Muscle of leg (tissue), 11 donors: ENCODE measurements around the gene MYO7B. TPM values are rescaled to one million over a fixed set of nuclear protein-coding genes. Genes with fewer than 3 reads are reported as not detected.
"Not testable (repeated sequence)": the region's sequence is repeated elsewhere in the genome, so short reads cannot be mapped to it uniquely, and the experiment has no call there.

Experiments used
- DNase-seq: peaks from one replicate; pipeline ENCODE4 v3.0.0; 2013
- H3K27ac ChIP-seq: one replicate; pipeline ENCODE4 v1.5.1; 2013; ENCODE audit warnings: mild to moderate bottlenecking, low read length, control low read depth
- H3K27me3 ChIP-seq: one replicate; pipeline ENCODE4 v1.6.1; 2013; ENCODE audit warnings: low read length; ENCODE audit not compliant: control insufficient read depth, insufficient read depth
- H3K36me3 ChIP-seq: one replicate; pipeline ENCODE4 v1.6.1; 2013; ENCODE audit warnings: low read length; ENCODE audit not compliant: control insufficient read depth, insufficient read depth
- H3K4me1 ChIP-seq: one replicate; pipeline ENCODE4 v1.6.1; 2013; ENCODE audit warnings: low read length; ENCODE audit not compliant: control insufficient read depth, insufficient read depth
- H3K4me3 ChIP-seq: one replicate; pipeline ENCODE4 v1.5.1; 2013; ENCODE audit warnings: low read length, control low read depth
- H3K9me3 ChIP-seq: replicated peaks from 2 replicates; pipeline ENCODE4 v1.6.1; 2013; ENCODE audit warnings: low read depth, low read length; ENCODE audit not compliant: control insufficient read depth
- WGBS: methylation state at CpG from one replicate; pipeline ENCODE4 v1.1.5; 2013; ENCODE audit warnings: missing lambda C conversion rate; ENCODE audit not compliant: insufficient coverage; 5-methylcytosine and 5-hydroxymethylcytosine counted together
- polyA plus RNA-seq, 8 donors: library from polyadenylated mRNA; unstranded; fragments of 120-200 nt; gene quantifications; one replicate each; pipeline versions ENCODE4 v1.2.1 to v1.2.3, GENCODE V29; 2013; ENCODE audit warnings: inconsistent platforms in 1 of 8, low replicate concordance in 1 of 8; ENCODE audit not compliant: insufficient read length in 8 of 8, insufficient read depth in 1 of 8
- total RNA-seq: library from RNA; stranded (reverse); fragments of 120-200 nt; gene quantifications from one replicate; pipeline ENCODE4 v1.2.4, GENCODE V29; 2013

The MYO7B gene
- total and polyA plus RNA-seq, 9 donors: 0.31 to 15.1 (median 0.76) TPM

- not testable (repeated sequence) for DNase-seq, H3K9me3 ChIP-seq, H3K36me3 ChIP-seq, H3K27ac ChIP-seq, H3K27me3 ChIP-seq, H3K4me3 ChIP-seq
- H3K4me1 ChIP-seq: peaks cover 29% of the 10 kb centered on the region
- WGBS: 89% methylated on average over 2 of the region's 2 CpGs
These were observed 36.9 kb downstream of the MYO7B start for GRCh38 chr2:127572352-127572751.

- Histone ChIP-seq H3K27ac (no peak overlapping the region), H3K4me1 (peaks cover 30% of the 10 kb centered on the region)
- WGBS: 76% methylated on average over 5 of the region's 5 CpGs
These were observed 37.4 kb downstream of the MYO7B start for GRCh38 chr2:127572841-127573240.

GRCh38 chr2:127573298-127573697 lies 37.8 kb downstream of the MYO7B start:
- Histone ChIP-seq H3K27ac (no peak overlapping the region), H3K9me3 (no peaks in the 10 kb centered on the region), H3K36me3 (no peaks in the 10 kb centered on the region), H3K4me1 (peaks cover 30% of the 10 kb centered on the region), H3K4me3 (no peak overlapping the region), H3K27me3 (peaks cover 4% of the 10 kb centered on the region)
- 62% methylated on average over 6 of the region's 6 CpGs for WGBS
- DNase-seq: no peak

More at GRCh38 chr2:127572841-127573240, 37.4 kb downstream of the MYO7B start:
- peaks cover 4% of the 10 kb centered on the region for H3K27me3 ChIP-seq
- H3K9me3 ChIP-seq: no peaks in the 10 kb centered on the region
- no peak for DNase-seq
- H3K4me3 ChIP-seq: no peak overlapping the region
- no peaks in the 10 kb centered on the region for H3K36me3 ChIP-seq

GRCh38 chr2:127573771-127574170 lies 38.3 kb downstream of the MYO7B start:
- no peak overlapping the region for H3K4me3 ChIP-seq
- WGBS: 87% methylated on average over 7 of the region's 17 CpGs
- no peak overlapping the region for H3K27ac ChIP-seq
- H3K9me3 ChIP-seq: no peaks in the 10 kb centered on the region
- peaks cover 30% of the 10 kb centered on the region for H3K4me1 ChIP-seq
- H3K27me3 ChIP-seq: peaks cover 4% of the 10 kb centered on the region
- H3K36me3 ChIP-seq: no peaks in the 10 kb centered on the region
- DNase-seq: no peak

GRCh38 chr2:127574656-127575055 lies 39.2 kb downstream of the MYO7B start:
- Histone ChIP-seq H3K4me3 (no peak overlapping the region), H3K9me3 (no peaks in the 10 kb centered on the region), H3K4me1 (peaks cover 24% of the 10 kb centered on the region), H3K27ac (no peak overlapping the region), H3K27me3 (peaks cover 4% of the 10 kb centered on the region), H3K36me3 (no peaks in the 10 kb centered on the region)
- no peak for DNase-seq
- WGBS: 80% methylated on average over 1 of the region's 3 CpGs

- no peaks in the 10 kb centered on the region for H3K36me3 ChIP-seq
- H3K27ac ChIP-seq: no peak overlapping the region
- H3K4me3 ChIP-seq: no peak overlapping the region
- peaks cover 1% of the 10 kb centered on the region for H3K27me3 ChIP-seq
- peaks cover 21% of the 10 kb centered on the region for H3K4me1 ChIP-seq
- no CpG with 5 or more reads among the region's 4 CpGs for WGBS
- H3K9me3 ChIP-seq: no peaks in the 10 kb centered on the region
- DNase-seq: no peak
These were observed 39.8 kb downstream of the MYO7B start for GRCh38 chr2:127575185-127575765.

GRCh38 chr2:127575941-127576432 lies 40.5 kb downstream of the MYO7B start:
- H3K27me3 ChIP-seq: no peaks in the 10 kb centered on the region
- WGBS: 44% methylated on average over 8 of the region's 11 CpGs
- no peak overlapping the region for H3K4me3 ChIP-seq
- no peaks in the 10 kb centered on the region for H3K9me3 ChIP-seq
- H3K4me1 ChIP-seq: peaks cover 20% of the 10 kb centered on the region
- no peak for DNase-seq
- no peaks in the 10 kb centered on the region for H3K36me3 ChIP-seq
- peak overlapping the region; percentile 65 for H3K27ac ChIP-seq

- WGBS: 70% methylated on average over 18 of the region's 26 CpGs
- Histone ChIP-seq H3K36me3 (no peaks in the 10 kb centered on the region), H3K4me3 (no peak overlapping the region), H3K9me3 (no peaks in the 10 kb centered on the region), H3K27ac (peak overlapping the region; percentile 65), H3K4me1 (peaks cover 20% of the 10 kb centered on the region), H3K27me3 (no peaks in the 10 kb centered on the region)
- DNase-seq: peak; percentile 82
These were observed 41.1 kb downstream of the MYO7B start for GRCh38 chr2:127576433-127577207.

- Histone ChIP-seq H3K4me1 (peaks cover 20% of the 10 kb centered on the region), H3K4me3 (no peak overlapping the region), H3K36me3 (no peaks in the 10 kb centered on the region), H3K27me3 (no peaks in the 10 kb centered on the region), H3K27ac (peak overlapping the region; percentile 29), H3K9me3 (no peaks in the 10 kb centered on the region)
- no peak for DNase-seq
- WGBS: 100% methylated on average over 1 of the region's 2 CpGs
These were observed 41.7 kb downstream of the MYO7B start for GRCh38 chr2:127577208-127577475.

GRCh38 chr2:127577503-127577902 lies 42.0 kb downstream of the MYO7B start:
- Histone ChIP-seq H3K27ac (no peak overlapping the region), H3K4me3 (no peak overlapping the region), H3K36me3 (no peaks in the 10 kb centered on the region), H3K27me3 (no peaks in the 10 kb centered on the region), H3K4me1 (peaks cover 20% of the 10 kb centered on the region), H3K9me3 (no peaks in the 10 kb centered on the region)
- DNase-seq: no peak
- WGBS: 88% methylated on average over 12 of the region's 12 CpGs
